NCI-H2171 (cell line): Measurements from ENCODE around the gene HOXC5.
A peak's percentile ranks its signal among the peaks of the same experiment; 100 is the strongest.

ENCODE experiments used
- DNase-seq: peaks from one replicate; lab custom pipeline; 2025; lab: John Stamatoyannopoulos, UW

The HOXC5 gene

GRCh38 chr12:54019924-54020590 is 12.8 kb upstream of the HOXC5 start:
- DNase-seq = no peak

DNA sequence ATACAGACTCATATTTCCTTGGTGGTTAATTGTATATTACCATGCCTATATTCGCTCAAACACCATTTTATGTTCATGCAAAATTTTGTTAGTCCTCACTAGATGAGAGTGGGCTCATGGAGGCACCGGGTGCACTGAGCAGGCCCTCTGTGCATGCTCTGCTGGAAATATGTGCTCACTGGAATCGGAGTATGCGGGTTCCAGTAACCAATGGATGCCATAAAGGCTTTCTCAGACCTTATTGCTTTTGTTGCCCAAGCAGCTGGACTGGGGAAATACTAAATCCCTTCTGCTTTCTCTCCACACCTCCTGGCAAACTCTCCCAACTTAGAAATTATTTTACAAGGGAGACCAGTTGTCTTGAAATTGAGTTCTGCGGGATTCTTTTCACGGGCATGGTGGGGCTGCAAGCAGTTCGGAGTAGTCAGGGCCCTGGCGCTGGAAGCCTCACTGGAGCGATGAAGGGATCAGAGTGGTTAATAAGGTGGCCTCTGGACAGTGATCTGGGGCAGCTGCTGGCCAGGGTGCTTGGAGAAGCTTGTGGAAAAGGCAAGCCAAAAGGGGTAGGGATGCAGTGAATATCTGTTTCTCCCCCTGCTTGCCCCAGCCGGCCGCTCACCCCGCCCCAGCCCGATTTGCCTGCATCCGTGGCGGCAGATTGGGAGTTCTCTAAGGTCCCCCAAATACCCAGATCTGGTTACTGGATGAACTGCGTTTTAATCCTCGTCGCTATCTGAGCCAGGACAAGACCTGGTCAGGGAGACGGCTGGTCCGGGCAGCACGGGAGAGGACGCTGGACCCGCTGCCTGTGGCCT is 12.1 kb upstream of the HOXC5 start:
- no peak for DNase-seq

DNA sequence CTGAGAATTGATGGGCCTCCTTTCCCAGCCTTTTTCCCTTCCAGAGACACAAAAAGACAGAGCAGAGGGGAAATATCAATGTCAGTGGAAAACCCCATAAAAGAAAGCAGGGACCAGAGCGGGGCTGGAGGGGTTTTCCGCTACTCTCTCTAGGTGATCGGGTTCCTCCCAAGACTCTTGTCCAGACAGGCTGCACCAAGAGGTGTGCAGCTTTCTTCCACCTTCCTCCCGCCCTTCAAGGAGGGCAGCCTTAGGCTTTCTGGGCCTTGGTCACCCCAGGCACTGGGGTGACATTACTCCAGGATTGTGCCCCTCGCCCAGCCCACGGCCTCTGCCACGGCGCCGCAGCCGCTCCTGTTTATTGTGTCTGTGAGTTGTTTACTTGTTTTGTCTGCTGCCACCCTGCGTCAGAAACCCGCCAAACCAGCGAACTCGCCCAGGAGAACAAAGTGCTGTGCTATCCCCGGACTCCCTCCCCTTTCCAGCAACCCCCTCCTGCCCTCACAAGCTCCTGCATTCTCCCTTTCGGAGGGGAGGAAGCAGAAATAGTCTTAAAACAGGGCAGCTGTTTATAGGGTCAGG is 11.3 kb upstream of the HOXC5 start:
- no peak for DNase-seq

DNA sequence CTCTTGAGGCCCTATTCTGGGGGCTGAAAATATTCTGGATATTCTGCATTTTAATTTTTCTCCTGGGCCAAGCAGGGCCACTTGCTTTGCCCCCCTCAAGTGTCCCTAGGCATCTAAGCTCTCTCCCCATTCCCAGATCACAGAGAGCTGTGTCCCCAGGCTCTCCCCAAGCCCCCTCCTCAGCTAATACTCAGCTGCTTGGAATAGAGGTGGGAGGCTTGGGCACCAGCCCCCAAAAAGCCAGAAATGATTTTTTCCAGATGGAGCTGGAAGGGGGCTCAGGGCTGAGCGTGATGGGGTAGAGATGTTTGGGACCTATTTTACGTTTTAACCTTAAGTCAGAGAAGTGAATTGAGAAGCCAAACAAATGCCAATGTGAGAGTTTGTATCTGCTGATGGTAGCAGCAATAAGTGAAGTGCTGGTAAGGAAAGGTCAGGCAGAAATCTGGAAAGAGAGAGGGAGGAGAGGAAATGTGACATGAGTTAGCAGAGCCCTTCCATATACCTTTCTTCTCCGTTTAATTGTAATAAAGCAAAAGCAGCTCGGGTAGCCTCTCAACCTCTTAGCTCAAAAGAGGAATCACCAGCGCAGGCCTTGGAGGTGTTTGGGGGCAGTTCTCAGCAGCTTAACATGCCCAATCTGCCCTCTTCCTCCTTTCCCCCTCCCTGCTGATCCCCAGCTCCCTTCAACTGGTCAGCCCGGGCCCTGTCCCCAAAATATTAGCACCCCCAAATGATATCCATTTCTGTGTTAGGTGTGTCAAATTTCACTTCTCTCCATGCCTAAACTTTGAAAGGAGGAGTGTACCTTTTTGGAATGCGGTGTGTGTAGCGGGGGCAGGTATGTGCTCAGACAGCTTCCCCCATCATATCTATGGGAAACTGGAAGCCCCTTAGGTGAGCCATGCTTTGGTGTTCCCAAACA is 9.6 kb upstream of the HOXC5 start:
- DNase-seq = no peak

- no peak for DNase-seq
Measured at GRCh38 chr12:54024127-54024526, 8.7 kb upstream of the HOXC5 start.

- no peak for DNase-seq
Measured at GRCh38 chr12:54024581-54025305, 8.1 kb upstream of the HOXC5 start.

- no peak for DNase-seq
Measured at GRCh38 chr12:54025499-54026405, 7.1 kb upstream of the HOXC5 start.

DNA sequence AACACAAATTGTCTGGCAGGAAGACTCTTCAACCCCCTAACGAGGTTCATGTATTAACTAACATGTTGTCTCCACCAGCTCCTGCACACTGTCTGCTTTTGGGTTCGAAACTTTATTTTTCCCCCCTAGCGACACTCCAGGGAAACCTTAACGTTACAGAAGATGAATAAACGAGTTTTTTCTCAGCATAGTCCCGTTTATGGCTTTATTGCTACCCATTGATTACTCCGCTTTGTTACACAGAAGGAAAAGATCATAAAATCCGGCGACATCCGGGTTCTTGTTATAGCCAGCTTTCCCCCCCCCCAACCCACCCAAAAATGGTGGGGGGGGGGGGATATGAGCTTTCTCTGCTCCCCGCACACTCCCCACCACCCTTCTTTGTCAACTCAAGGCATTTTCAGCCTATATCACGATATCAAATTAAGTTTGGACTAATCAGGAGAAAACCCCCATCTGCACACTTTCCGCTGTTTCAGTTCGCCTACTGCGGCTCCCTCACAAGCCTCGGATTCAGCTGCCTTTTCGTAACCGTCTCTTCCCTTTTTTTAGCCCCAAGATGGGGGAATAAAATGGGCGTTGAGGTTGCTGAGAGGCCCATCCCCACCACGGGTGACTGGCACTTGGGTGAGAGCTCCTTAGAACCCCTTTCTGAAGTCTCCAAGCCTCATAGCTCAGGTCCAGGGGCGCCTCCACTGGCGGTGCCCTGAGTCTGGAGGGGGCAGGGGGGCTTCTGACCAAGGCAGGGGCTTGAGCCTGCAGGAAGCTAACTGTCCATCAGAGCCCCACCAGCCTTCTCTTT is 6.0 kb upstream of the HOXC5 start:
- no peak for DNase-seq

DNA sequence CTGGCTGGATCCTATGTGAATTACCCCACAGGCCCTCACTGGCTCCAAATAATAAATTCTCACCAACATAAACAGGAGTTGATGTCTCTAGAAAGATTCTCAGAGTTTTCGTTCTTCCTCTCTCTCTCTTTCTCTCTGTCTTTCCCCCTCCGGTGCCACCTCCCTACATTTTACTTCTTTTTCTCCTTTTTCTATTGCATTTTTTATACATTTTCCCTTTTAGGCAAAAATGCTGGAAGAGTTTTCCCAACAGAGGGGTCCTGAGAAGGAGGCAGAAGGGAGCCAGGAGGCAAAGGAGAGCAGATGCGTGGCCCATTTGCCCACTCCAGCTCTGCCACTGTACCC is 5.4 kb upstream of the HOXC5 start:
- no peak for DNase-seq

- peak; percentile 11 for DNase-seq
Measured at GRCh38 chr12:54028314-54029201, 4.3 kb upstream of the HOXC5 start, which contains the start of gene HOXC6. HOXC6 (plus strand) TSS chr12:54028440; CDS start chr12:54028522, 82 bp downstream.

DNA sequence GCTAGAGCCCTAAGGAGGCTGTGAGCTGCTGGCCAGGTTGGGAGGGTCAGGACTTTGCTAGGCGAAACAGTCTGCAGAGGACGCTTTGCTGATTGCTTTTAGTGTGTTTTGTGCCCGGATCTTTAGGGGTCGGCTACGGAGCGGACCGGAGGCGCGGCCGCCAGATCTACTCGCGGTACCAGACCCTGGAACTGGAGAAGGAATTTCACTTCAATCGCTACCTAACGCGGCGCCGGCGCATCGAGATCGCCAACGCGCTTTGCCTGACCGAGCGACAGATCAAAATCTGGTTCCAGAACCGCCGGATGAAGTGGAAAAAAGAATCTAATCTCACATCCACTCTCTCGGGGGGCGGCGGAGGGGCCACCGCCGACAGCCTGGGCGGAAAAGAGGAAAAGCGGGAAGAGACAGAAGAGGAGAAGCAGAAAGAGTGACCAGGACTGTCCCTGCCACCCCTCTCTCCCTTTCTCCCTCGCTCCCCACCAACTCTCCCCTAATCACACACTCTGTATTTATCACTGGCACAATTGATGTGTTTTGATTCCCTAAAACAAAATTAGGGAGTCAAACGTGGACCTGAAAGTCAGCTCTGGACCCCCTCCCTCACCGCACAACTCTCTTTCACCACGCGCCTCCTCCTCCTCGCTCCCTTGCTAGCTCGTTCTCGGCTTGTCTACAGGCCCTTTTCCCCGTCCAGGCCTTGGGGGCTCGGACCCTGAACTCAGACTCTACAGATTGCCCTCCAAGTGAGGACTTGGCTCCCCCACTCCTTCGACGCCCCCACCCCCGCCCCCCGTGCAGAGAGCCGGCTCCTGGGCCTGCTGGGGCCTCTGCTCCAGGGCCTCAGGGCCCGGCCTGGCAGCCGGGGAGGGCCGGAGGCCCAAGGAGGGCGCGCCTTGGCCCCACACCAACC is 3.1 kb upstream of the HOXC5 start:
- DNase-seq = no peak

- DNase-seq = no peak
Measured at GRCh38 chr12:54030442-54030801, 2.4 kb upstream of the HOXC5 start.

DNA sequence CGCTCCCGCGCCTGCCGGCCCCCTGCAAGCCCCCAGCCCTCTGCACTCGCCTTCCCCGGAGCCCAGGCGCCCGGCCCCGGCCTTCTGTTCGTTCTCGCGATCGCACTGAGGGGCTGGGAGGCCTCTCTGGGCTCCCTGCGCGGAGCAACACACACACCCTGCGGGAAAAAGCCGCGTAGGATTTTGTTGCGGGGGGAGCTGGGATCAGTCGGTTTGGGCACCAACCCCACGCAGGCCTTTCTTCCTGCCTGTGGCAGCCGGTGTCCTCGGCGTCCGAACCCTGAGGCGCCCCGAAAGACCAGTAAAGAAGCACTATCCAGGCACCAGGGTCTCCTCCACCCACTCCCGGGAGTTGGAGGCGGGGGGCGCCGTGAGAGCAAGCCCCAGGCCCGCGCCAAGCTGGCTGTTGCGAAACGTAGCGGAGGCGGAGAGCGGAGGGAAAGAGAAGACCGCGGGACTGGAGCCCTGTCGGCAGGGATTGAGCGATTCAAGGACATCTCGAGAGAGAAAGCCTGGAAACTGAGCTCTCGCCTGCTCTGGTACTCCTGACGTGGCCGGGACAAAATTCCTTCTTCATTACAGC is 1.9 kb upstream of the HOXC5 start:
- no peak for DNase-seq

GRCh38 chr12:54031480-54031879 is 1.4 kb upstream of the HOXC5 start:
- DNase-seq = no peak

GRCh38 chr12:54032086-54032619 is 697 bp upstream of the HOXC5 start:
- DNase-seq = no peak

GRCh38 chr12:54033106-54033979 is 493 bp downstream of the HOXC5 start:
- DNase-seq = peak; percentile 40
